Endodermal cell (in vitro differentiated cells): ENCODE data around the gene SULT1A2. TPM values are rescaled to one million over a fixed set of nuclear protein-coding genes. Genes with fewer than 3 reads are reported as not detected.
"Not testable (repeated sequence)": the region's sequence is repeated elsewhere in the genome, so short reads cannot be mapped to it uniquely, and the experiment has no call there.

Experiments used
- DNase-seq: peaks from one replicate; pipeline ENCODE4 v3.0.0-alpha.2; 2017
- H3K27ac ChIP-seq: 2 replicates; pipeline ENCODE4 v1.5.1; 2013; ENCODE audit warnings: mild to moderate bottlenecking, low read depth, low read length, moderate library complexity
- H3K27me3 ChIP-seq: 2 replicates; pipeline ENCODE4 v1.6.1; 2013; ENCODE audit warnings: mild to moderate bottlenecking, low read length, moderate library complexity; ENCODE audit not compliant: insufficient read depth, control insufficient read depth, poor library complexity, severe bottlenecking
- H3K36me3 ChIP-seq: 2 replicates; pipeline ENCODE4 v1.7.0; 2013; ENCODE audit warnings: mild to moderate bottlenecking, low read length, moderate library complexity; ENCODE audit not compliant: control insufficient read depth, insufficient read depth
- H3K4me1 ChIP-seq: one replicate; pipeline ENCODE4 v1.7.0; 2013; ENCODE audit warnings: low read length; ENCODE audit not compliant: control insufficient read depth, insufficient read depth
- H3K4me3 ChIP-seq: 2 replicates; pipeline ENCODE4 v1.5.1; 2013; ENCODE audit warnings: mild to moderate bottlenecking, low read length, moderate library complexity
- H3K9ac ChIP-seq: 2 replicates; pipeline ENCODE4 v1.6.1; 2013; ENCODE audit warnings: mild to moderate bottlenecking, low read length, moderate library complexity; ENCODE audit not compliant: poor library complexity, severe bottlenecking; ENCODE audit errors: extremely low read depth
- H3K9me3 ChIP-seq: 2 replicates; pipeline ENCODE4 v1.6.1; 2013; ENCODE audit warnings: mild to moderate bottlenecking, low read length, moderate library complexity; ENCODE audit not compliant: control insufficient read depth
- H3K27ac Mint-ChIP-seq: 2 replicates; pipeline ENCODE4 v1.8.0; 2020; ENCODE audit warnings: mixed read lengths
- H3K27me3 Mint-ChIP-seq: 2 replicates; pipeline ENCODE4 v1.8.0; 2021; ENCODE audit warnings: mild to moderate bottlenecking, mixed read lengths; ENCODE audit not compliant: insufficient read depth
- H3K36me3 Mint-ChIP-seq: 2 replicates; pipeline ENCODE4 v1.8.0; 2020; ENCODE audit warnings: low read depth, mixed read lengths
- H3K4me1 Mint-ChIP-seq: 2 replicates; pipeline ENCODE4 v1.8.0; 2020; ENCODE audit warnings: mixed read lengths
- H3K4me3 Mint-ChIP-seq: 2 replicates; pipeline ENCODE4 v1.8.0; 2020; ENCODE audit warnings: mild to moderate bottlenecking, moderate library complexity, mixed read lengths
- H3K9me3 Mint-ChIP-seq: 2 replicates; pipeline ENCODE4 v1.8.0; 2020; ENCODE audit warnings: mild to moderate bottlenecking, mixed read lengths
- CTCF ChIP-seq: fragments of 200-600 bp; sonication (generic); conservative IDR thresholded peaks from 2 replicates; pipeline ENCODE4 v1.5.0; 2021; ENCODE audit warnings: antibody characterized with exemption, mild to moderate bottlenecking
- WGBS, 2 experiments: methylation state at CpG; one replicate each; pipeline versions ENCODE4 v1.1.5 to v1.1.7; 2013; ENCODE audit warnings: missing lambda C conversion rate in 2 of 2, mixed read lengths in 1 of 2; ENCODE audit not compliant: insufficient coverage in 1 of 2, insufficient read length in 1 of 2; 5-methylcytosine and 5-hydroxymethylcytosine counted together
- total RNA-seq, 2 donors: library from RNA; stranded (reverse); fragmentation: NEBNext Ultra II Directional in 1 of 2; extraction: Animal tissue kit (Norgen Biotek cat#: 25700) in 1 of 2; gene quantifications; 2 replicates in 1 of 2; 3 replicates in 1 of 2; pipeline ENCODE4 v1.2.1, GENCODE V29; 2021

Gene SULT1A2
- total RNA-seq, 2 donors from 2014 or later = 0.29 to 1.9 TPM

- Mint-ChIP-seq H3K4me1 (peaks cover 3% of the 10 kb centered on the region), H3K9me3 (no peaks in the 10 kb centered on the region), H3K27me3 (peaks cover 5% of the 10 kb centered on the region), H3K27ac (no peak overlapping the region), H3K4me3 (no peak overlapping the region), H3K36me3 (no peaks in the 10 kb centered on the region)
- no peak for TF ChIP-seq CTCF
- Histone ChIP-seq H3K27ac (no peak overlapping the region), H3K4me3 (no peak overlapping the region), H3K27me3 (no peaks in the 10 kb centered on the region), H3K4me1 (no peaks in the 10 kb centered on the region), H3K9me3 (no peaks in the 10 kb centered on the region), H3K9ac (no peak overlapping the region), H3K36me3 (no peaks in the 10 kb centered on the region)
- DNase-seq = no peak
- WGBS, 2 experiments = 50 to 67% methylated on average over 2 to 3 of the region's 4 CpGs
Measured at GRCh38 chr16:28617874-28618273, 21.0 kb upstream of the SULT1A2 start.

- Histone ChIP-seq H3K9ac (no peak overlapping the region), H3K27ac (no peak overlapping the region), H3K4me3 (no peak overlapping the region), H3K9me3 (no peaks in the 10 kb centered on the region), H3K27me3 (no peaks in the 10 kb centered on the region), H3K36me3 (no peaks in the 10 kb centered on the region), H3K4me1 (no peaks in the 10 kb centered on the region)
- no peak overlapping the region for H3K27ac Mint-ChIP-seq
- H3K27me3 Mint-ChIP-seq = peaks cover 5% of the 10 kb centered on the region
- no peak for TF ChIP-seq CTCF
- WGBS, 2 experiments = 86 to 91% methylated on average over 7 of the region's 7 CpGs
- H3K4me1 Mint-ChIP-seq = peaks cover 3% of the 10 kb centered on the region
- DNase-seq = peak; percentile 31
- no peaks in the 10 kb centered on the region for H3K9me3 Mint-ChIP-seq
- H3K4me3 Mint-ChIP-seq = no peak overlapping the region
- no peaks in the 10 kb centered on the region for H3K36me3 Mint-ChIP-seq
Measured at GRCh38 chr16:28616636-28617035, 19.8 kb upstream of the SULT1A2 start.

GRCh38 chr16:28616224-28616577, 19.4 kb upstream of the SULT1A2 start:
- H3K27ac Mint-ChIP-seq, H3K36me3 ChIP-seq, H3K9me3 ChIP-seq, H3K36me3 Mint-ChIP-seq, H3K9me3 Mint-ChIP-seq, H3K9ac ChIP-seq, H3K27me3 ChIP-seq, H3K4me3 ChIP-seq, DNase-seq, H3K4me3 Mint-ChIP-seq, H3K27me3 Mint-ChIP-seq, H3K4me1 ChIP-seq, H3K27ac ChIP-seq, H3K4me1 Mint-ChIP-seq: not testable (repeated sequence)
- WGBS, 2 experiments = 84 to 88% methylated on average over 5 to 7 of the region's 7 CpGs

- not testable (repeated sequence) for H3K27ac Mint-ChIP-seq, H3K4me1 Mint-ChIP-seq, H3K36me3 Mint-ChIP-seq, H3K4me1 ChIP-seq, H3K27me3 ChIP-seq, H3K9me3 ChIP-seq, H3K4me3 Mint-ChIP-seq, H3K4me3 ChIP-seq, H3K36me3 ChIP-seq, H3K9me3 Mint-ChIP-seq, H3K27ac ChIP-seq, H3K27me3 Mint-ChIP-seq, H3K9ac ChIP-seq
- WGBS, 2 experiments = 40 to 63% methylated on average over 3 to 15 of the region's 24 CpGs
- peak; percentile 76 for DNase-seq
- TF ChIP-seq CTCF = peak; percentile 81
Measured at GRCh38 chr16:28615486-28616223, 18.8 kb upstream of the SULT1A2 start.

- H3K4me3 Mint-ChIP-seq, H3K27me3 Mint-ChIP-seq, H3K27ac ChIP-seq, H3K36me3 ChIP-seq, H3K9me3 Mint-ChIP-seq, H3K9ac ChIP-seq, H3K36me3 Mint-ChIP-seq, H3K4me1 ChIP-seq, H3K4me1 Mint-ChIP-seq, DNase-seq, H3K4me3 ChIP-seq, H3K9me3 ChIP-seq, H3K27ac Mint-ChIP-seq, H3K27me3 ChIP-seq: not testable (repeated sequence)
- 98% methylated on average over 5 of the region's 16 CpGs; no CpG with 5 or more reads in 1 of the 2 experiments for WGBS, 2 experiments
Measured at GRCh38 chr16:28614561-28614960, 17.7 kb upstream of the SULT1A2 start.
